NCI-H146 (cell line): ENCODE measurements around the gene MYH10.

Experiments
- DNase-seq: peaks from one replicate; lab custom pipeline; 2025; lab: John Stamatoyannopoulos, UW

The MYH10 gene

GRCh38 chr17:8494506-8495111 is 135.9 kb downstream of the MYH10 start:
- no peak for DNase-seq

- DNase-seq: no peak
Observed at GRCh38 chr17:8494021-8494420, 136.5 kb downstream of the MYH10 start.

GRCh38 chr17:8492121-8492520 is 138.4 kb downstream of the MYH10 start:
- no peak for DNase-seq

GRCh38 chr17:8490256-8491023 is 140.1 kb downstream of the MYH10 start:
- no peak for DNase-seq

GRCh38 chr17:8489841-8490240 is 140.7 kb downstream of the MYH10 start:
- no peak for DNase-seq

- DNase-seq: no peak
Observed at GRCh38 chr17:8488901-8489300, 141.6 kb downstream of the MYH10 start.

- no peak for DNase-seq
Observed at GRCh38 chr17:8488491-8488890, 142.0 kb downstream of the MYH10 start.

GRCh38 chr17:8487743-8488142 is 142.8 kb downstream of the MYH10 start:
- DNase-seq: no peak

- no peak for DNase-seq
Observed at GRCh38 chr17:8487130-8487645, 143.3 kb downstream of the MYH10 start.

- no peak for DNase-seq
Observed at GRCh38 chr17:8485491-8485890, 145.0 kb downstream of the MYH10 start.

- no peak for DNase-seq
Observed at GRCh38 chr17:8484465-8484864, 146.1 kb downstream of the MYH10 start.

GRCh38 chr17:8482546-8482945 is 148.0 kb downstream of the MYH10 start:
- DNase-seq: no peak

GRCh38 chr17:8481703-8482102 is 148.8 kb downstream of the MYH10 start:
- DNase-seq: no peak

GRCh38 chr17:8481089-8481488 is 149.4 kb downstream of the MYH10 start:
- no peak for DNase-seq

- no peak for DNase-seq
Observed at GRCh38 chr17:8480011-8480976, 150.2 kb downstream of the MYH10 start.

- no peak for DNase-seq
Observed at GRCh38 chr17:8479431-8479947, 151.0 kb downstream of the MYH10 start.

GRCh38 chr17:8477715-8478441 is 152.6 kb downstream of the MYH10 start:
- no peak for DNase-seq

- no peak for DNase-seq
Observed at GRCh38 chr17:8477171-8477570, 153.4 kb downstream of the MYH10 start.

- no peak for DNase-seq
Observed at GRCh38 chr17:8476741-8477140, 153.8 kb downstream of the MYH10 start.

- DNase-seq: no peak
Observed at GRCh38 chr17:8475781-8476180, 154.7 kb downstream of the MYH10 start.

- no peak for DNase-seq
Observed at GRCh38 chr17:8475227-8475626, 155.3 kb downstream of the MYH10 start.
